NCI-H345 (cell line): ENCODE data around the gene SLC44A3.
"Not testable (repeated sequence)": the region's sequence is repeated elsewhere in the genome, so short reads cannot be mapped to it uniquely, and the experiment has no call there.

Experiments used
- DNase-seq: peaks from one replicate; lab custom pipeline; 2025; lab: John Stamatoyannopoulos, UW

SLC44A3 gene

GRCh38 chr1:94935034-94935433 lies 114.9 kb downstream of the SLC44A3 start:
- DNase-seq = no peak

- DNase-seq = no peak
Observed at GRCh38 chr1:94935476-94935875, 115.3 kb downstream of the SLC44A3 start.

- DNase-seq = no peak
Observed at GRCh38 chr1:94936861-94937620, 116.9 kb downstream of the SLC44A3 start.

- no peak for DNase-seq
Observed at GRCh38 chr1:94937820-94938219, 117.7 kb downstream of the SLC44A3 start.

GRCh38 chr1:94940738-94941137 lies 120.6 kb downstream of the SLC44A3 start:
- no peak for DNase-seq

- DNase-seq = not testable (repeated sequence)
Observed at GRCh38 chr1:94941480-94941879, 121.3 kb downstream of the SLC44A3 start.

GRCh38 chr1:94942171-94943128 lies 122.3 kb downstream of the SLC44A3 start:
- DNase-seq = no peak
